Body of pancreas (tissue), 4 donors: Measurements from ENCODE around the gene NDUFA6. TPM values are rescaled to one million over a fixed set of nuclear protein-coding genes. Genes with fewer than 3 reads are reported as not detected.
"Not testable (repeated sequence)": the region's sequence is repeated elsewhere in the genome, so short reads cannot be mapped to it uniquely, and the experiment has no call there.

Experiments used
- ATAC-seq: fragments of 150-250 bp; one replicate; pipeline ENCODE4 v1.9.1; 2016
- DNase-seq, 4 donors: peaks; one replicate each; pipeline ENCODE4 v3.0.0-alpha.2; 2019
- H3K27ac ChIP-seq, 4 donors: fragments of 200-600 bp; sonication (generic); 1 replicate in 3 of 4; 2 replicates in 1 of 4; pipeline versions ENCODE4 v1.5.1 to v1.6.1; 2016 to 2019; ENCODE audit warnings: mild to moderate bottlenecking in 1 of 4, mixed read lengths in 1 of 4, moderate library complexity in 1 of 4
- H3K27me3 ChIP-seq, 2 donors: fragments of 200-600 bp; sonication (generic); one replicate each; pipeline ENCODE4 v1.6.0; 2016; ENCODE audit warnings: mild to moderate bottlenecking in 1 of 2
- H3K36me3 ChIP-seq, 2 donors: fragments of 200-600 bp; sonication (generic); replicated peaks in 1 of 2; 2 replicates each; pipeline ENCODE4 v1.5.1; 2016; ENCODE audit warnings: low read depth in 2 of 2; ENCODE audit not compliant: insufficient read depth in 1 of 2
- H3K4me1 ChIP-seq: fragments of 200-600 bp; sonication (generic); one replicate; pipeline ENCODE4 v1.6.0; 2016
- H3K4me3 ChIP-seq, 2 donors: fragments of 200-600 bp; sonication (generic); 1 replicate in 1 of 2; 2 replicates in 1 of 2; pipeline ENCODE4 v1.5.1; 2016 to 2019
- H3K9me3 ChIP-seq, 3 donors: fragments of 200-600 bp; sonication (generic); 1 replicate in 2 of 3; 2 replicates in 1 of 3; pipeline ENCODE4 v1.5.1; 2016
- CTCF ChIP-seq, 7 experiments: fragments of 450-650 bp in 4 of 7; fragments of 200-600 bp in 3 of 7; sonication (generic) in 3 of 7; IDR thresholded peaks; one replicate each; pipeline ENCODE4 v1.5.1; 2016 to 2019; ENCODE audit warnings: antibody characterized with exemption in 7 of 7
- POLR2A ChIP-seq, 3 donors: fragments of 450-650 bp; IDR thresholded peaks; one replicate each; pipeline ENCODE4 v1.6.1; 2016; ENCODE audit warnings: antibody characterized with exemption in 3 of 3, mild to moderate bottlenecking in 2 of 3
- WGBS, 2 donors: methylation state at CpG; one replicate each; pipeline ENCODE4 v1.1.5; 2017; 5-methylcytosine and 5-hydroxymethylcytosine counted together
- intact Hi-C: fragments of 100-400 bp; cut with DNase I; formaldehyde crosslinking; loops from one replicate; pipeline ENCODE4 v1.15.1; 2023
- total RNA-seq, 2 donors: library from RNA; depleted of rRNA; stranded (reverse); fragments of >200 nt; gene quantifications; one replicate each; pipeline ENCODE4 v1.1.0, GENCODE V29; 2016

Gene NDUFA6
- total RNA-seq, 2 donors from 2014 or later = 18.9 to 30.3 TPM

- H3K4me1 ChIP-seq, DNase-seq, intact Hi-C loops, H3K27ac ChIP-seq, H3K9me3 ChIP-seq, H3K36me3 ChIP-seq, H3K27me3 ChIP-seq, H3K4me3 ChIP-seq, ATAC-seq: not testable (repeated sequence)
- peak in 1 of 7 experiments; percentile 25 for TF ChIP-seq CTCF (IDR thresholded peaks at IDR 0.05)
- 17 to 20% methylated on average over 3 to 4 of the region's 4 CpGs for WGBS, 2 donors
Observed at GRCh38 chr22:42112793-42113192, 22.2 kb upstream of the NDUFA6 start.

GRCh38 chr22:42111798-42112197, 21.2 kb upstream of the NDUFA6 start:
- intact Hi-C loops = no loop called here
- H3K4me3 ChIP-seq = no peak overlapping the region
- no peaks in the 10 kb centered on the region for H3K36me3 ChIP-seq
- H3K27ac ChIP-seq = no peak overlapping the region
- 79 to 91% methylated on average over 4 of the region's 4 CpGs for WGBS, 2 donors
- ATAC-seq = no peak
- H3K9me3 ChIP-seq = no peaks in the 10 kb centered on the region
- no peak for TF ChIP-seq CTCF (IDR thresholded peaks at IDR 0.05)
- no peak for TF ChIP-seq POLR2A (IDR thresholded peaks at IDR 0.05)
- H3K27me3 ChIP-seq = no peaks in the 10 kb centered on the region
- no peak for DNase-seq
- no peaks in the 10 kb centered on the region for H3K4me1 ChIP-seq

GRCh38 chr22:42108848-42109247, 18.3 kb upstream of the NDUFA6 start:
- H3K4me3 ChIP-seq = no peak overlapping the region
- ATAC-seq (no peak), DNase-seq (no peak)
- no peaks in the 10 kb centered on the region for H3K27me3 ChIP-seq
- no peaks in the 10 kb centered on the region for H3K4me1 ChIP-seq
- 78 to 93% methylated on average over 18 of the region's 18 CpGs for WGBS, 2 donors
- no peak overlapping the region for H3K27ac ChIP-seq
- intact Hi-C loops = no loop called here
- H3K36me3 ChIP-seq = no peaks in the 10 kb centered on the region
- peaks cover 0 to 7% (median 0%) of the 10 kb centered on the region in 3 donors for H3K9me3 ChIP-seq
- TF ChIP-seq POLR2A (IDR thresholded peaks at IDR 0.05) = no peak
- no peak for TF ChIP-seq CTCF (IDR thresholded peaks at IDR 0.05)

- intact Hi-C loops, H3K4me1 ChIP-seq, H3K4me3 ChIP-seq, H3K27me3 ChIP-seq, H3K36me3 ChIP-seq, H3K27ac ChIP-seq, DNase-seq, ATAC-seq: not testable (repeated sequence)
- 90 to 93% methylated on average over 6 of the region's 6 CpGs for WGBS, 2 donors
- peaks cover 0 to 17% (median 0%) of the 10 kb centered on the region in 3 donors for H3K9me3 ChIP-seq
Observed at GRCh38 chr22:42104332-42104860, 13.8 kb upstream of the NDUFA6 start.

- no peak overlapping the region for H3K27ac ChIP-seq
- H3K9me3 ChIP-seq = peaks cover 0 to 17% (median 0%) of the 10 kb centered on the region in 3 donors
- DNase-seq = no peak
- no peaks in the 10 kb centered on the region for H3K36me3 ChIP-seq
- ATAC-seq = no peak
- TF ChIP-seq CTCF (IDR thresholded peaks at IDR 0.05) (no peak), POLR2A (IDR thresholded peaks at IDR 0.05) (no peak)
- H3K4me3 ChIP-seq = no peak overlapping the region
- intact Hi-C loops = no loop called here
- H3K27me3 ChIP-seq = no peaks in the 10 kb centered on the region
- 94 to 97% methylated on average over 3 of the region's 3 CpGs for WGBS, 2 donors
- no peaks in the 10 kb centered on the region for H3K4me1 ChIP-seq
Observed at GRCh38 chr22:42101199-42101598, 10.6 kb upstream of the NDUFA6 start.
